ENCODE measurements around the gene BAD.

GRCh38 chr11:64251016-64251752 is 33.3 kb downstream of the BAD start, which contains the start of gene PLCB3:
- no peak for TF ChIP-seq PATZ1 (CRISPR knock-in tag; IDR thresholded peaks at IDR 0.05; ENCODE audit: borderline replicate concordance)
- no peak for TF ChIP-seq PPARA (CRISPR knock-in tag; IDR thresholded peaks at IDR 0.05; ENCODE audit: borderline replicate concordance)
- TF ChIP-seq TCF4 (CRISPR knock-in tag; IDR thresholded peaks at IDR 0.05; ENCODE audit: borderline replicate concordance) = no peak
- no peak for TF ChIP-seq BACH2 (CRISPR knock-in tag; IDR thresholded peaks at IDR 0.05; ENCODE audit: borderline replicate concordance)
- TF ChIP-seq ZFP30 (CRISPR knock-in tag; IDR thresholded peaks at IDR 0.05) = no peak
- no peak for TF ChIP-seq TSHZ2 (CRISPR knock-in tag; IDR thresholded peaks at IDR 0.05)
